ENCODE results near the gene KIF18B.

Gene KIF18B

GRCh38 chr17:44915862-44916780 lies 31.5 kb downstream of the KIF18B start:
- DNase-seq, result no peak

DNA sequence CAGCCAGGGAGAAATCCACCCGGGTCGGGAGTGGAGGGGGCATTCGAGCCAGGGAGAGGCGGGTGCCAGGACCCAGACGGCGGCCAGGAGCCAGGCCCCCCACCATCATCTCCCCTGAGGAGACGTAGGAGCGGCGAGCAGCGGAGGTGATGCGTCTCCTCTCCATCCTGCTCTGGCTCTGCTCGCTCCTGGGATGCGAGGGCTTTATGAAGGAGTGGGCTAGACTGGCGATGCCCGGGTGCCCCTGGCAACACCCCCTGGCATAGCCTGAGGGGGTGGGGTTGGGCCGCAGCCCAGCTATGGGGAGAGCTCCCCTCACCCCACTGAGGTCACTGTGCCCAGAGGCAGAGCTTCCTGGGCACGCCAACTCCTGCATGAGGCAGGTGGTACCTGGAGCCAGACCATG lies 32.2 kb downstream of the KIF18B start, which contains the start of gene GFAP:
TSS of gene GFAP (minus strand) at position 180 of the 406 bp plus-strand sequence. CDS start at position 166, 14 bp downstream.
- no peak for DNase-seq

- DNase-seq, result no peak
Observed at GRCh38 chr17:44914698-44915271, 32.8 kb downstream of the KIF18B start.

GRCh38 chr17:44914148-44914547 lies 33.4 kb downstream of the KIF18B start:
- no peak for DNase-seq

DNA sequence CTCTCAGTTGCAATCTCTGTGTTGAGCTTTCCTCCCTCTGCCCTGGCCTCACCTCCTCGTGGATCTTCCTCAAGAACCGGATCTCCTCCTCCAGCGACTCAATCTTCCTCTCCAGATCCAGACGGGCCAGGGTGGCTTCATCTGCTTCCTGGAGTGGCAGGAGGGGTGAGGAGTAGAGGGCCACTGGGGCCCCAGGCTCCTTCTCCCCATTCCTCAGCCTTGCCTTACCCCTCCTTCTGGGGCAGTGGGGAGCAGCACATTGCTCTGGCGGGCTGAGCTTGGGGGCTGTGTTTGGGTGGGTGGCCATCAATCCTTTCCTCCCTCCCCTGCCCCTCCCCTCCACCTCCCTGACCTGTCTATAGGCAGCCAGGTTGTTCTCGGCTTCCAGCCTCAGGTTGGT lies 33.9 kb downstream of the KIF18B start:
- no peak for DNase-seq

- no peak for DNase-seq
Observed at GRCh38 chr17:44912763-44913544, 34.6 kb downstream of the KIF18B start.

- peak in 1 of 2 experiments; percentile 16 for DNase-seq
Observed at GRCh38 chr17:44911133-44912001, 36.2 kb downstream of the KIF18B start.

- DNase-seq, result no peak
Observed at GRCh38 chr17:44910231-44911106, 37.1 kb downstream of the KIF18B start.

GRCh38 chr17:44909681-44910144 lies 37.9 kb downstream of the KIF18B start:
- no peak for DNase-seq

DNA sequence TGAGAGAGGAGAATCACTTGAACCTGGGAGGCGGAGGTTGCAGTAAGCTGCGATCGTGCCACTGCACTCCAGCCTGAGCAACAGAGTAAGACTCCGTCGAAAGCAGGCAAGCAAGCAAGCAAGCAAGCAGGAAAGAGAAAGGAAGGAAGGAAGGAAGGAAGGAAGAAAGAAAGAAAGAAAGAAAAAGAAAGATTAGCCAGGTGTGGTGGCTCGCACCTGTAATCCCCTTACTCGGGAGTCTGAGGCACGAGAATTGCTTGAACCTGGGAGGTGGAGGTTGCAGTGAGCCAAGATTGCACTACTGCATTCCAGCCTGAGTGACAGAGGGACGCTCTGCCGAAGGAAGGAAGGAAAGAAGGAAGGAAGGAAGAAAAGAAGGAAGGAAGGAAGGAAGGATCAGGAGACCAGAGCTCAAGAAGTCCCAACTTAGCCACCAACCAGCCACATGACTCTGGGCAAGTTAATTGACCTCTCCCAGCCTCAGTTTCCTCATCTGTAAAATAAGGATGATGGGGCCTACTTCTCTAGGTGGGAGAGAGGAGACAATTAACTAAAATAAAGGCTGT lies 38.7 kb downstream of the KIF18B start:
- DNase-seq, result no peak

GRCh38 chr17:44907729-44908470 lies 39.7 kb downstream of the KIF18B start:
- no peak for DNase-seq

- DNase-seq, result no peak
Observed at GRCh38 chr17:44906763-44907728, 40.5 kb downstream of the KIF18B start.

DNA sequence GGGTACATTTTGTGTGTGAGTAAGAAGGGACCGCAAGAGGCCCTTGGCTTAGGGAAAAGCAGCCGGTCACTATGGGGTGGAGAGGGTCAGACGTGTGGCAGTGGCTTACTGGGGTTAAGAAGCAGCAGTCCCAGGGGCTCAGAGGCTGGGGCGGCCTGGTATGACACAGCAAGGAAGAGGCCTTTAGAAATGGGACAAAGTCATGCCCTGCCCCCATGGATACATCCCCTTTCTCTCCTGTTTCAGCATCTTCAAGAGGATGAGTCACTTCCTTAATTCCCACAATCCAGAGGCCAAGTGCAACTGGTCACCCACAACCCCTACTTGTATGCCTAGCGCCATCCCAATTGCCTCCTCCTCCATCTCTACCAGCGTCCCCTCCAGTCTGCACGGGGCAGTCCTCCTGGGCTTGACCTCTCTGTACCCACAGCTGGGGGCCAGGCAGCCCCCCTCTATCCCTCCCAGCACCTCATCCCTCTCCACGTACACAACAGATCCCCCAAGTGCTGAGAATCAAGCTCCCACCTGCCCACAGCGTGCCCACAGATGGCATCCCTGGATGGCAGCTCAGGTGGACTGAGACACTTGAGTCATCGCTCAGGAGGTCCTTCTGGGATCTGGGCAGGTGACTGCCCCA lies 41.4 kb downstream of the KIF18B start:
- no peak for DNase-seq

- DNase-seq, result no peak
Observed at GRCh38 chr17:44905006-44906000, 42.3 kb downstream of the KIF18B start.

DNA sequence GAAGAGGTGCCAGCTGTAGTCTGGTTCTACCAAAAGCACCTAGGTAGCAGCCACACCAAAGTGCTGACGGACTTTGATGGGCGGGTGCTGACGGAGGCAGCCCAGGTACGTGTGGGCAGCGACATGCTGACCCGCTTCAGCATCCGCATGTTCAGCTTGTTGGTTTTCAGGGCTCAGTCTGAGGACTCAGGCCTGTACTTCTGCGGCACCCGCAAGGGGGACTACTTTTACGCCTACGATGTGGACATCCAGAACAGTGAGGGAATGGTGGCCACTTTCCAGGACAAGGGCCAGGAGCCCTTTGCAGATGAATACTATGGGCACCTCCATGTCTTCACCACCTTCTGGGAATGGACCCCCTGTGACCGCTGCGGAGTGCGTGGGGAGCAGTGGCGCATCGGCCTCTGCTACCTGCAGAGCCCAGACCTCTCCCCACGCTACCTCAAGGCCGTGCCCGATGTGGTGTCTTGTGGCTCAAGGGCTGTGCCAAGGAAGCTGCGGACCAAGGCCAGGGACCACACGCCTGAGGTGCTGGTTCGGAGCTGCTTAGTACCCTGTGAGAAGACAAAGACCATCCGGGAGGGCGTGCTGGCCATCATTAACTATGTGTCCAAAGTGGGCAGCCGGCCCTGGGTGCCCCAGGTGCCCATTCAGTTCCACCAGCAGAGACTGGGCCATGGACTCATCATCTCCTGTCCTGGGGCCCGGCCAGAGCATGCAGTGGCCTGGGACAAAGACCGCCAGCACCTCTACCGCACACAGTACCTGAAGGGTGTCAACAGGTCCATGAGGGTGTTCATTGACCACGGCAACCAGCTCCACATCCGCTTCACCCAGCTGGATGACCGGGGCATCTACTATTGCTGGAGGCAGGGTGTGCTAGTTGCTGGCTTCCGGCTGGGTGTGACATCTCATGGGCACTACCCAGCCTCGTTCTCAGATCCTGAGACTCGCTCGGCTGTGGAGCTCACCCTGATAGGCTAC lies 43.3 kb downstream of the KIF18B start:
- no peak for DNase-seq
